Tibial nerve (tissue), 4 donors: ENCODE results near the gene EFCAB6. TPM values are rescaled to one million over a fixed set of nuclear protein-coding genes. Genes with fewer than 3 reads are reported as not detected.

ENCODE experiments used
- DNase-seq, 2 donors: peaks; one replicate each; pipeline ENCODE4 v3.0.0-alpha.2; 2019; ENCODE audit warnings: low spot score in 2 of 2
- H3K27ac ChIP-seq, 4 donors: fragments of 200-600 bp; sonication (generic) in 3 of 4; one replicate each; pipeline ENCODE4 v1.5.1; 2017 to 2019; ENCODE audit warnings: mild to moderate bottlenecking in 1 of 4
- H3K27me3 ChIP-seq, 2 donors: fragments of 200-600 bp; sonication (generic) in 1 of 2; one replicate each; pipeline versions ENCODE4 v1.5.1 to v1.6.0; 2017 to 2019
- H3K36me3 ChIP-seq, 3 donors: fragments of 200-600 bp; sonication (generic); one replicate each; pipeline ENCODE4 v1.5.1; 2018 to 2019
- H3K4me1 ChIP-seq, 4 donors: fragments of 200-600 bp; sonication (generic) in 3 of 4; one replicate each; pipeline ENCODE4 v1.5.1; 2017 to 2019
- H3K4me3 ChIP-seq, 4 donors: fragments of 200-600 bp; sonication (generic) in 3 of 4; one replicate each; pipeline ENCODE4 v1.5.1; 2017 to 2019; ENCODE audit warnings: mild to moderate bottlenecking in 1 of 4, moderate library complexity in 1 of 4
- H3K9me3 ChIP-seq, 4 donors: fragments of 200-600 bp; sonication (generic) in 3 of 4; one replicate each; pipeline ENCODE4 v1.5.1; 2017 to 2019
- EP300 ChIP-seq, 2 donors: sonication (generic); formaldehyde crosslinking; IDR thresholded peaks; one replicate each; pipeline ENCODE4 v1.6.1; 2017; ENCODE audit warnings: antibody characterized with exemption in 2 of 2, mild to moderate bottlenecking in 1 of 2
- POLR2A ChIP-seq, 2 donors: fragments of 450-650 bp; IDR thresholded peaks; one replicate each; pipeline ENCODE4 v1.6.1; 2017; ENCODE audit warnings: antibody characterized with exemption in 2 of 2, mild to moderate bottlenecking in 2 of 2, moderate library complexity in 2 of 2
- WGBS, 2 donors: methylation state at CpG; one replicate each; pipeline ENCODE4 v1.1.5; 2018; 5-methylcytosine and 5-hydroxymethylcytosine counted together
- total RNA-seq, 4 donors: library from RNA; depleted of rRNA; stranded (reverse); fragments of >200 nt; gene quantifications; one replicate each; pipeline ENCODE4 v1.1.0, GENCODE V29; 2016
- TF ChIP-seq, protein P1 (sequence below), 5 experiments: fragments of 200-600 bp in 3 of 5; fragments of 450-650 bp in 2 of 5; sonication (generic) in 3 of 5; IDR thresholded peaks; one replicate each; pipeline ENCODE4 v1.5.1; 2016 to 2019; ENCODE audit warnings: antibody characterized with exemption in 5 of 5, mild to moderate bottlenecking in 3 of 5, moderate library complexity in 2 of 5

Gene EFCAB6
- total RNA-seq, 4 donors from 2014 or later: 3.3 to 9.2 (median 6.8) TPM

DNA sequence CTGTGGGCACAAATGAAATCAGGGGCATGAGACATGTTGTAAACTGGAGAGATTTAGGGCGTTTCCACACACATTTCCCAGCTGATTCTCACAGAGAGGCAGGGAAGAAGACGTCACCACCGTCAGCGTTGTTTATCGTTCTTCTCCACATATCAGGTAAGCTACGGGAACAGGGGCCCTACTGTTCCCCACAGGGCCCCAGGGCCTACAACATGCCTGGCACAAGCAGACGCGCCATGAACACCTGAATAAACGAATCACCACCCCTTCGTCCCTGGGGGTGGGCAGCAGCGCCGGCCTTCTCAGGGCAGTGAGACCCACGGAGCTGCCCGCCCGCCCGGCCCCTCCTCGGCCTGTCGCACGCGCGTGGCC, 342 bp downstream of the EFCAB6 start:
- H3K27ac ChIP-seq: peak overlapping the region; percentile 39 to 87 (median 84)

DNA sequence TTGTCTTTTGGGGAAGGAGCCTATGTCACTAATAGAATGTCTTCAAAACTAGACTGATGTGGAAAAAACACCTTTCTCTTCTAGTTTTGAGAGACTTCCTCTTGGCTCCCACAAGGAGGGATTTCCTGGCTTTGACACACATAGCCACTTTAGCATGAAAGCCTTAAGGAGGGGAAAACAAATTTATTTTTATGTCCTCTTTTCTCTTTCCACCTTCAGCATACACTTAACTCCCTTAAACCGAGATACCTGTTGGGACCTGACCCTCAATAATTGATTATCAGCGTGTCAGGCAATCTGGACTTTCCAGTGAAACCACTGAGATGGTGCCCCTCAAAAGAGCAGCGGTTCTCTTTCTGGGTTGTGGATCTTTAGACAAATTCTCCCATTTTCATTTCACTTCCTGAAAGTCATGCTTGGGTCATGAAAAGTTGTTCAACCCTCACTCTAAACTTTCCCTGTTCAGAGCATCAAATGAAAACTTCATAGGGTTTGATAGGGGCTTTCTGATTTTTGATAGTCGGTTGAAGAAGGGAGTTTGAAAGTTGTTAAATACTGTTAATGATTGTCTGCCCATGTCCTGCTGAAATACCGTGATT, 9.1 kb downstream of the EFCAB6 start:
- TF ChIP-seq POLR2A (IDR thresholded peaks at IDR 0.05) (no peak), EP300 (IDR thresholded peaks at IDR 0.05) (no peak)
- TF ChIP-seq, protein P1, sequence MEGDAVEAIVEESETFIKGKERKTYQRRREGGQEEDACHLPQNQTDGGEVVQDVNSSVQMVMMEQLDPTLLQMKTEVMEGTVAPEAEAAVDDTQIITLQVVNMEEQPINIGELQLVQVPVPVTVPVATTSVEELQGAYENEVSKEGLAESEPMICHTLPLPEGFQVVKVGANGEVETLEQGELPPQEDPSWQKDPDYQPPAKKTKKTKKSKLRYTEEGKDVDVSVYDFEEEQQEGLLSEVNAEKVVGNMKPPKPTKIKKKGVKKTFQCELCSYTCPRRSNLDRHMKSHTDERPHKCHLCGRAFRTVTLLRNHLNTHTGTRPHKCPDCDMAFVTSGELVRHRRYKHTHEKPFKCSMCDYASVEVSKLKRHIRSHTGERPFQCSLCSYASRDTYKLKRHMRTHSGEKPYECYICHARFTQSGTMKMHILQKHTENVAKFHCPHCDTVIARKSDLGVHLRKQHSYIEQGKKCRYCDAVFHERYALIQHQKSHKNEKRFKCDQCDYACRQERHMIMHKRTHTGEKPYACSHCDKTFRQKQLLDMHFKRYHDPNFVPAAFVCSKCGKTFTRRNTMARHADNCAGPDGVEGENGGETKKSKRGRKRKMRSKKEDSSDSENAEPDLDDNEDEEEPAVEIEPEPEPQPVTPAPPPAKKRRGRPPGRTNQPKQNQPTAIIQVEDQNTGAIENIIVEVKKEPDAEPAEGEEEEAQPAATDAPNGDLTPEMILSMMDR (IDR thresholded peaks at IDR 0.05): no peak
- Histone ChIP-seq H3K4me3 (no peak overlapping the region), H3K27ac (no peak overlapping the region), H3K27me3 (no peaks in the 10 kb centered on the region), H3K9me3 (peaks cover 0 to 27% (median 5%) of the 10 kb centered on the region in 4 donors), H3K36me3 (peaks cover 0 to 7% (median 0%) of the 10 kb centered on the region in 3 donors), H3K4me1 (no peaks in the 10 kb centered on the region)
- WGBS, 2 donors: 66 to 84% methylated on average over 5 of the region's 5 CpGs
- DNase-seq: no peak

More for the DNA sequence above, 342 bp downstream of the EFCAB6 start:
- H3K4me1 ChIP-seq: peaks cover 0 to 16% (median 9%) of the 10 kb centered on the region in 4 donors
- no peaks in the 10 kb centered on the region for H3K27me3 ChIP-seq
- WGBS, 2 donors: 0 to 2% methylated on average over 8 to 13 of the region's 21 CpGs
- H3K9me3 ChIP-seq: no peaks in the 10 kb centered on the region
- no peak for DNase-seq
- no peak for TF ChIP-seq EP300 (IDR thresholded peaks at IDR 0.05)
- no peak for TF ChIP-seq POLR2A (IDR thresholded peaks at IDR 0.05)
- TF ChIP-seq, protein P1 (IDR thresholded peaks at IDR 0.05): no peak
- H3K4me3 ChIP-seq: peak overlapping the region; percentile 87 to 94 (median 91)
- H3K36me3 ChIP-seq: peaks cover 0 to 18% (median 0%) of the 10 kb centered on the region in 3 donors

DNA sequence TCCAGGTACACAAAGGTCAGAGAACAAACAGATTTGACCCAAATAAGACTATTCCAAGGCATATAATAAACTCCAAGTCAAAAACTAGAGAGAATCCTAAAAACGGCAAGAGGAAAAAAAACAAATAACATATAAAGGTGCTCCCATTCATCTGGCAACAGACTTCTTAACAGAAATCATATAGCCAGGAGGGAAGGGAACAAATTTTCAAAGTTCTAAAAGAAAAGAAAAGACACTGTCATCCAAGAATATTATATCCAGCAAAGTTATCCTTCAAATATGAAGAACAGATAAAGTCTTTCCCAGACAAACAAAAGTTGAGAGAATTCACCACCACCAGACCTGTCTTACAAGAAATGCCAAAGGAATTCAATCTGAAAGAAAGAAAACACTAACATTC, 11.1 kb downstream of the EFCAB6 start:
- DNase-seq: no peak
- Histone ChIP-seq H3K4me1 (no peaks in the 10 kb centered on the region), H3K27ac (no peak overlapping the region), H3K9me3 (peaks cover 0 to 27% (median 5%) of the 10 kb centered on the region in 4 donors), H3K36me3 (peaks cover 0 to 7% (median 0%) of the 10 kb centered on the region in 3 donors), H3K4me3 (no peak overlapping the region), H3K27me3 (no peaks in the 10 kb centered on the region)
- 82 to 93% methylated on average over 1 of the region's 1 CpG for WGBS, 2 donors
- no peak for TF ChIP-seq EP300 (IDR thresholded peaks at IDR 0.05)
- TF ChIP-seq POLR2A (IDR thresholded peaks at IDR 0.05): no peak
- TF ChIP-seq, protein P1 (IDR thresholded peaks at IDR 0.05): no peak

DNA sequence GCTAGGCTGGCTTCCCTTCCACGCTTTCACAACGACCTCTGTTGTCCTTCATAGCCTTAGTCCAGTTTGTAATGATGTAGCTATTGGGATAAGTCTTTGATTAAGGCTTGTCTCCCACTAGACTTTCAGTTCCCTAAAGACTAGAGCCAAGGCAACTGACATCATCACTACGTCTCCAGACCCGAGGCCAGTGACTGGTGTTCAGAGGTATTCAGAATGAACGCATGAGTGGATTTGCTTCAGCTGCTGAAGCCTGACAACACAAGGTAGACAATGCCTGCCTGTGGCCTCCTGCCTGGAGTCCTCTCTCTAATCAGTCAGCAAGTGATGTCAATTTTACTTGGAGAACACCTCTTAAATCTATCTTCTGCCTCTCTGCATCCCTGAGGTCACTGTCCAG, 13.6 kb downstream of the EFCAB6 start:
- DNase-seq: no peak
- peaks cover 0 to 7% (median 0%) of the 10 kb centered on the region in 3 donors for H3K36me3 ChIP-seq
- peaks cover 0 to 27% (median 5%) of the 10 kb centered on the region in 4 donors for H3K9me3 ChIP-seq
- WGBS, 2 donors: 78 to 87% methylated on average over 5 of the region's 5 CpGs
- no peaks in the 10 kb centered on the region for H3K4me1 ChIP-seq
- no peak overlapping the region for H3K27ac ChIP-seq
- no peak for TF ChIP-seq POLR2A (IDR thresholded peaks at IDR 0.05)
- no peak for TF ChIP-seq EP300 (IDR thresholded peaks at IDR 0.05)
- TF ChIP-seq, protein P1 (IDR thresholded peaks at IDR 0.05): no peak
- H3K4me3 ChIP-seq: no peak overlapping the region
- H3K27me3 ChIP-seq: no peaks in the 10 kb centered on the region

DNA sequence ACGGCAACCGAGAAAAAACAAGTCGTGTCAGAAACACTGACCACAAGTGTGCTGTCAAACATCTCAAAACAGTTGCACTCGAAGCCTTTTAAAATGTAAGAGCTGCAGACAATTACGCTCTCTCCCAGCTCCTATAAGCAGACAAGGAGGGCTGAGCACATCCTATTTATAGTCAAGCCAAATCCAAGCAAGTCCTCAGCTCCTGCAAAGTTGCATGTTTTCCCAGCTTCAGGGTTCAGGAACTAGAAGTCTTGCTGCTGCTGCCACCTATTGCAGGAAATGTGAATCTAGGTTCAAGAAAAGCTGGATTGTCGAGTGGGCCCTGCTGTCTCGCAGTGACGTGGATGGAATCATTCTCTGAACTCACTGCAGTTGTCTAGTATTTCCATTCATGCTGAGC, 15.5 kb downstream of the EFCAB6 start:
- H3K36me3 ChIP-seq: peaks cover 0 to 7% (median 0%) of the 10 kb centered on the region in 3 donors
- H3K4me3 ChIP-seq: no peak overlapping the region
- no peaks in the 10 kb centered on the region for H3K27me3 ChIP-seq
- H3K4me1 ChIP-seq: no peaks in the 10 kb centered on the region
- DNase-seq: no peak
- H3K27ac ChIP-seq: no peak overlapping the region
- H3K9me3 ChIP-seq: peaks cover 0 to 19% (median 5%) of the 10 kb centered on the region in 4 donors
- TF ChIP-seq POLR2A (IDR thresholded peaks at IDR 0.05): no peak
- TF ChIP-seq, protein P1 (IDR thresholded peaks at IDR 0.05): peak in 1 of 5 experiments; percentile 25
- no peak for TF ChIP-seq EP300 (IDR thresholded peaks at IDR 0.05)
- WGBS, 2 donors: 57 to 63% methylated on average over 8 of the region's 8 CpGs
